MM.1S (cell line): ENCODE data around the gene UBQLN1.

ENCODE experiments used
- DNase-seq: peaks from one replicate; pipeline ENCODE4 v3.0.0-alpha.2; 2015
- H2AFZ ChIP-seq: fragments of 300-600 bp; sonication (generic); 2 replicates; pipeline ENCODE4 v1.6.0; 2016; ENCODE audit warnings: antibody characterized with exemption, low read length
- H3F3A ChIP-seq: fragments of 300-600 bp; sonication (generic); 2 replicates; pipeline ENCODE4 v1.6.1; 2016; ENCODE audit warnings: mild to moderate bottlenecking, antibody characterized with exemption, low read length, moderate library complexity, mixed read lengths; ENCODE audit not compliant: insufficient read depth
- H3K27ac ChIP-seq: fragments of 300-600 bp; sonication (generic); 2 replicates; pipeline ENCODE4 v1.5.1; 2016; ENCODE audit warnings: mild to moderate bottlenecking, low read length
- H3K27me3 ChIP-seq: fragments of 300-600 bp; sonication (generic); replicated peaks from 2 replicates; pipeline ENCODE4 v1.6.0; 2016; ENCODE audit warnings: low read length; ENCODE audit not compliant: insufficient read depth
- H3K36me3 ChIP-seq: fragments of 300-600 bp; sonication (generic); replicated peaks from 2 replicates; pipeline ENCODE4 v1.6.1; 2016; ENCODE audit warnings: mild to moderate bottlenecking, low read length, mixed read lengths; ENCODE audit not compliant: insufficient read depth
- H3K4me1 ChIP-seq: fragments of 300-600 bp; sonication (generic); 2 replicates; pipeline ENCODE4 v1.6.1; 2016; ENCODE audit warnings: low read length, mixed read lengths
- H3K4me2 ChIP-seq: fragments of 300-600 bp; sonication (generic); 2 replicates; pipeline ENCODE4 v1.6.0; 2016; ENCODE audit warnings: low read depth, low read length
- H3K4me3 ChIP-seq: fragments of 300-600 bp; sonication (generic); 2 replicates; pipeline ENCODE4 v1.5.1; 2016; ENCODE audit warnings: low read length, mixed read lengths
- H3K79me2 ChIP-seq: fragments of 300-600 bp; sonication (generic); 2 replicates; pipeline ENCODE4 v1.6.1; 2016; ENCODE audit warnings: mixed run types, low read length, mixed read lengths
- H3K9ac ChIP-seq: fragments of 300-600 bp; sonication (generic); 2 replicates; pipeline ENCODE4 v1.6.1; 2016; ENCODE audit warnings: low read length, mixed read lengths
- H3K9me2 ChIP-seq: fragments of 300-600 bp; sonication (generic); replicated peaks from 2 replicates; pipeline ENCODE4 v1.6.1; 2016; ENCODE audit warnings: mild to moderate bottlenecking, low read length, mixed read lengths; ENCODE audit not compliant: insufficient read depth
- H3K9me3 ChIP-seq: fragments of 300-600 bp; sonication (generic); replicated peaks from 2 replicates; pipeline ENCODE4 v1.6.1; 2016; ENCODE audit warnings: mild to moderate bottlenecking, low read length, mixed read lengths; ENCODE audit not compliant: insufficient read depth
- H4K20me1 ChIP-seq: fragments of 300-600 bp; sonication (generic); 2 replicates; pipeline ENCODE4 v1.6.1; 2016; ENCODE audit warnings: mild to moderate bottlenecking, low read length, moderate library complexity, mixed read lengths; ENCODE audit not compliant: insufficient read depth
- EZH2 ChIP-seq: fragments of 300-600 bp; sonication (generic); optimal IDR thresholded peaks from 2 replicates; pipeline ENCODE3; 2017; ENCODE audit warnings: low read depth, mild to moderate bottlenecking, antibody characterized with exemption, low read length, mixed read lengths
- EZH2phosphoT487 ChIP-seq: fragments of 300-600 bp; sonication (generic); IDR thresholded peaks from 2 replicates; pipeline ENCODE4 v1.6.1; 2018; ENCODE audit warnings: antibody characterized with exemption, low read length
- TF ChIP-seq, protein P1 (sequence below): fragments of 300-600 bp; sonication (generic); IDR thresholded peaks from 2 replicates; pipeline ENCODE4 v1.5.1; 2016; ENCODE audit warnings: antibody characterized with exemption, low read length, mixed read lengths

The UBQLN1 gene

GRCh38 chr9:83680233-83680632, 27.5 kb downstream of the UBQLN1 start:
- no peak for TF ChIP-seq EZH2phosphoT487
- TF ChIP-seq EZH2: no peak
- TF ChIP-seq, protein P1, sequence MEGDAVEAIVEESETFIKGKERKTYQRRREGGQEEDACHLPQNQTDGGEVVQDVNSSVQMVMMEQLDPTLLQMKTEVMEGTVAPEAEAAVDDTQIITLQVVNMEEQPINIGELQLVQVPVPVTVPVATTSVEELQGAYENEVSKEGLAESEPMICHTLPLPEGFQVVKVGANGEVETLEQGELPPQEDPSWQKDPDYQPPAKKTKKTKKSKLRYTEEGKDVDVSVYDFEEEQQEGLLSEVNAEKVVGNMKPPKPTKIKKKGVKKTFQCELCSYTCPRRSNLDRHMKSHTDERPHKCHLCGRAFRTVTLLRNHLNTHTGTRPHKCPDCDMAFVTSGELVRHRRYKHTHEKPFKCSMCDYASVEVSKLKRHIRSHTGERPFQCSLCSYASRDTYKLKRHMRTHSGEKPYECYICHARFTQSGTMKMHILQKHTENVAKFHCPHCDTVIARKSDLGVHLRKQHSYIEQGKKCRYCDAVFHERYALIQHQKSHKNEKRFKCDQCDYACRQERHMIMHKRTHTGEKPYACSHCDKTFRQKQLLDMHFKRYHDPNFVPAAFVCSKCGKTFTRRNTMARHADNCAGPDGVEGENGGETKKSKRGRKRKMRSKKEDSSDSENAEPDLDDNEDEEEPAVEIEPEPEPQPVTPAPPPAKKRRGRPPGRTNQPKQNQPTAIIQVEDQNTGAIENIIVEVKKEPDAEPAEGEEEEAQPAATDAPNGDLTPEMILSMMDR: no peak
- DNase-seq: no peak
- Histone ChIP-seq H3K9me2 (no peaks in the 10 kb centered on the region), H3K4me3 (no peak overlapping the region), H3K4me2 (no peak overlapping the region), H3F3A (no peaks in the 10 kb centered on the region), H3K79me2 (peaks cover 90% of the 10 kb centered on the region), H3K27ac (no peak overlapping the region), H3K27me3 (no peaks in the 10 kb centered on the region), H3K9ac (no peak overlapping the region), H3K9me3 (no peaks in the 10 kb centered on the region), H3K4me1 (no peaks in the 10 kb centered on the region), H2AFZ (no peak overlapping the region), H3K36me3 (peaks cover 14% of the 10 kb centered on the region; the same call in 1 of the 2 replicates), H4K20me1 (peaks cover 18% of the 10 kb centered on the region; the same call in 1 of the 2 replicates)

- H3K4me1 ChIP-seq: no peaks in the 10 kb centered on the region
- H2AFZ ChIP-seq: no peak overlapping the region
- no peak overlapping the region for H3K9ac ChIP-seq
- H3K79me2 ChIP-seq: peaks cover 83% of the 10 kb centered on the region
- TF ChIP-seq EZH2: no peak
- TF ChIP-seq EZH2phosphoT487: no peak
- TF ChIP-seq, protein P1: no peak
- DNase-seq: no peak
- no peak overlapping the region for H3K27ac ChIP-seq
- no peak overlapping the region for H3K4me2 ChIP-seq
- no peaks in the 10 kb centered on the region for H3F3A ChIP-seq
- H3K9me3 ChIP-seq: no peaks in the 10 kb centered on the region
- H3K4me3 ChIP-seq: no peak overlapping the region
- H3K27me3 ChIP-seq: no peaks in the 10 kb centered on the region
- H4K20me1 ChIP-seq: peaks cover 12% of the 10 kb centered on the region; the same call in 1 of the 2 replicates
- no peaks in the 10 kb centered on the region for H3K9me2 ChIP-seq
- H3K36me3 ChIP-seq: peaks cover 14% of the 10 kb centered on the region; the same call in 1 of the 2 replicates
Observed at GRCh38 chr9:83677596-83677995, 30.2 kb downstream of the UBQLN1 start.

GRCh38 chr9:83675466-83675865, 32.3 kb downstream of the UBQLN1 start:
- H4K20me1 ChIP-seq: peaks cover 3% of the 10 kb centered on the region; the same call in 1 of the 2 replicates
- DNase-seq: no peak
- TF ChIP-seq EZH2phosphoT487: no peak
- no peak for TF ChIP-seq EZH2
- TF ChIP-seq, protein P1: no peak
- no peak overlapping the region for H2AFZ ChIP-seq
- H3K79me2 ChIP-seq: peaks cover 62% of the 10 kb centered on the region
- H3K27ac ChIP-seq: no peak overlapping the region
- no peaks in the 10 kb centered on the region for H3K9me3 ChIP-seq
- no peak overlapping the region for H3K4me2 ChIP-seq
- H3K9me2 ChIP-seq: no peaks in the 10 kb centered on the region
- H3F3A ChIP-seq: no peaks in the 10 kb centered on the region
- no peak overlapping the region for H3K9ac ChIP-seq
- no peaks in the 10 kb centered on the region for H3K4me1 ChIP-seq
- peaks cover 14% of the 10 kb centered on the region; the same call in 1 of the 2 replicates for H3K36me3 ChIP-seq
- no peaks in the 10 kb centered on the region for H3K27me3 ChIP-seq
- no peak overlapping the region for H3K4me3 ChIP-seq
